LNCaP clone FGC (cell line): ENCODE measurements around the gene SPOUT1.

Source experiments
- DNase-seq: peaks from one replicate; pipeline ENCODE4 v3.0.0-alpha.2; 2011; ENCODE audit warnings: low read depth
- H3K4me3 ChIP-seq: 2 replicates; pipeline ENCODE4 v1.5.1; 2011; ENCODE audit warnings: mild to moderate bottlenecking, low read depth, low read length, control low read depth
- TF ChIP-seq, protein P1 (sequence below): IDR thresholded peaks from 2 replicates; pipeline ENCODE4 v1.5.1; 2012; ENCODE audit warnings: mild to moderate bottlenecking; ENCODE audit not compliant: control insufficient read depth, insufficient read depth; ENCODE audit errors: extremely low read depth

Gene SPOUT1

GRCh38 chr9:128841694-128842492 is 12.3 kb upstream of the SPOUT1 start:
- no peak for DNase-seq
- no peak overlapping the region for H3K4me3 ChIP-seq
- TF ChIP-seq, protein P1, sequence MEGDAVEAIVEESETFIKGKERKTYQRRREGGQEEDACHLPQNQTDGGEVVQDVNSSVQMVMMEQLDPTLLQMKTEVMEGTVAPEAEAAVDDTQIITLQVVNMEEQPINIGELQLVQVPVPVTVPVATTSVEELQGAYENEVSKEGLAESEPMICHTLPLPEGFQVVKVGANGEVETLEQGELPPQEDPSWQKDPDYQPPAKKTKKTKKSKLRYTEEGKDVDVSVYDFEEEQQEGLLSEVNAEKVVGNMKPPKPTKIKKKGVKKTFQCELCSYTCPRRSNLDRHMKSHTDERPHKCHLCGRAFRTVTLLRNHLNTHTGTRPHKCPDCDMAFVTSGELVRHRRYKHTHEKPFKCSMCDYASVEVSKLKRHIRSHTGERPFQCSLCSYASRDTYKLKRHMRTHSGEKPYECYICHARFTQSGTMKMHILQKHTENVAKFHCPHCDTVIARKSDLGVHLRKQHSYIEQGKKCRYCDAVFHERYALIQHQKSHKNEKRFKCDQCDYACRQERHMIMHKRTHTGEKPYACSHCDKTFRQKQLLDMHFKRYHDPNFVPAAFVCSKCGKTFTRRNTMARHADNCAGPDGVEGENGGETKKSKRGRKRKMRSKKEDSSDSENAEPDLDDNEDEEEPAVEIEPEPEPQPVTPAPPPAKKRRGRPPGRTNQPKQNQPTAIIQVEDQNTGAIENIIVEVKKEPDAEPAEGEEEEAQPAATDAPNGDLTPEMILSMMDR = no peak

DNA sequence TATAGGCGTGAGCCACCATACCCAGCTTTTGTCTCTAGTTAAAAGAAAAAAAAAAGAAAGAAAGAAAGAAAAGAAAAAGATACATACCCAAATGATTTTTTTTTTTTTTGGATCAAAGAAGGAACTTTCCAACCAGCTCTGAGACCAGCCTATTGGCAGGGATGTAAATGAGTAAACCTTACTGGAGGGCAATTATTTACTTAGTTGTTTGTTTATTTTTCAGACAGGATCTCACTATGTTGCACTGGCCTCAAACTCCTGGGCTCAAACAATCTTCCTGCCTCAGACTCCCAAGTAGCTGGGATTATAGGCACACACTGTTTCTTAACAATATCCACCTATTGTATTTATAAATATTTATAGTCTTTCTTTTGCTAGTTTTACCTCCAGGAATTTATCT is 10.9 kb upstream of the SPOUT1 start:
- TF ChIP-seq, protein P1 = no peak
- H3K4me3 ChIP-seq = no peak overlapping the region
- DNase-seq = no peak

- TF ChIP-seq, protein P1 = no peak
- no peak for DNase-seq
- no peak overlapping the region for H3K4me3 ChIP-seq
Measured at GRCh38 chr9:128838338-128838737, 8.7 kb upstream of the SPOUT1 start.

GRCh38 chr9:128836509-128837145 is 7.0 kb upstream of the SPOUT1 start:
- TF ChIP-seq, protein P1 = no peak
- no peak for DNase-seq
- no peak overlapping the region for H3K4me3 ChIP-seq

GRCh38 chr9:128835246-128836210 is 5.9 kb upstream of the SPOUT1 start:
- DNase-seq = no peak
- H3K4me3 ChIP-seq = no peak overlapping the region
- TF ChIP-seq, protein P1 = no peak

DNA sequence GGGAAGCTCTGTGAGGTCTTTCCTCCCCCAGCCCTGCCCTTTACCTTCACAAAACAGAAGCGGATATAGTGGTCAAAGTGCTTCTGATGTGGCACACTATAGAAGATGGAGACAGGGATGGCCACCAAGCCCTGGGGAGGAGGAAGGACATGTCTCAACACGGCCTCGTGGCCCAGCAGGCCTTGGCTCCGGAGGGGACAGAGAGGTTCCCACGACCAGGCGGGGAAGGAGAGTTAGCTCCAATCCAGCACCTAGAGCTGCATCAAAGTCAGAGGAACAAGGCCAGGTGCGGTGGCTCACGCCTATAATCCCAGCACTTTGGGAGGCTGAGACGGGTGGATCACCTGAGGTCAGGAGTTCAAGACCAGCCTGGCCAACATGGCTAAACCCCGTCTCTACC is 4.1 kb upstream of the SPOUT1 start:
- DNase-seq = no peak
- H3K4me3 ChIP-seq = no peak overlapping the region
- TF ChIP-seq, protein P1 = no peak
